PC-3 (cell line): ENCODE results near the gene GTF2B.

ENCODE experiments used
- EZH2 ChIP-seq: fragments of 300-600 bp; sonication (generic); IDR thresholded peaks from one replicate; pipeline ENCODE4 v1.6.1; 2017; ENCODE audit warnings: antibody characterized with exemption, mild to moderate bottlenecking, low read length; ENCODE audit not compliant: unreplicated experiment
- EZH2phosphoT487 ChIP-seq: fragments of 300-600 bp; sonication (generic); IDR thresholded peaks from 2 replicates; pipeline ENCODE4 v1.6.1; 2018; ENCODE audit warnings: mild to moderate bottlenecking, antibody characterized with exemption, low read length, borderline replicate concordance
- TF ChIP-seq, protein P1 (sequence below): fragments of 300-600 bp; sonication (generic); conservative IDR thresholded peaks from 2 replicates; pipeline ENCODE4 v1.5.1; 2017; ENCODE audit warnings: antibody characterized with exemption, low read depth, mild to moderate bottlenecking, low read length

DNA sequence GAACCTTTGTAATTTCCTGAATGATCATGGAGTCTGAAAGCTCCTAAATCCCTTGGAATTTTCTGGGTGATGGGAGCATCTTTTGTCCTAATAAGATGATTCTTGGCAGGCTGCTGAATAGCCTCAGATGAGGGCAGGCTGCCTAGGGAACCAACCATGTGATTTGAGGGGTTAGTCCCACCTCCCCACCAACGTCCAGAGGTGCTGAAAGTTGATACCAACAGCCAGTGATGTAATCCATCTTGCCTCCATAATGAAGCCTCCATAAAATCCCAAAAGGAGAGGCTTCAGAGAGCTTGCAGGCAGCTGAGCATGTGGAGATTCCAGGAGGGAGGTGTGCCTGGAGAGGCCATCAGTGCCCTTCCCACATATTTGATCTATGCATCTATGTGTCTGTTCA is 43.7 kb downstream of the GTF2B start:
- no peak for TF ChIP-seq EZH2
- TF ChIP-seq, protein P1, sequence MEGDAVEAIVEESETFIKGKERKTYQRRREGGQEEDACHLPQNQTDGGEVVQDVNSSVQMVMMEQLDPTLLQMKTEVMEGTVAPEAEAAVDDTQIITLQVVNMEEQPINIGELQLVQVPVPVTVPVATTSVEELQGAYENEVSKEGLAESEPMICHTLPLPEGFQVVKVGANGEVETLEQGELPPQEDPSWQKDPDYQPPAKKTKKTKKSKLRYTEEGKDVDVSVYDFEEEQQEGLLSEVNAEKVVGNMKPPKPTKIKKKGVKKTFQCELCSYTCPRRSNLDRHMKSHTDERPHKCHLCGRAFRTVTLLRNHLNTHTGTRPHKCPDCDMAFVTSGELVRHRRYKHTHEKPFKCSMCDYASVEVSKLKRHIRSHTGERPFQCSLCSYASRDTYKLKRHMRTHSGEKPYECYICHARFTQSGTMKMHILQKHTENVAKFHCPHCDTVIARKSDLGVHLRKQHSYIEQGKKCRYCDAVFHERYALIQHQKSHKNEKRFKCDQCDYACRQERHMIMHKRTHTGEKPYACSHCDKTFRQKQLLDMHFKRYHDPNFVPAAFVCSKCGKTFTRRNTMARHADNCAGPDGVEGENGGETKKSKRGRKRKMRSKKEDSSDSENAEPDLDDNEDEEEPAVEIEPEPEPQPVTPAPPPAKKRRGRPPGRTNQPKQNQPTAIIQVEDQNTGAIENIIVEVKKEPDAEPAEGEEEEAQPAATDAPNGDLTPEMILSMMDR: no peak
- TF ChIP-seq EZH2phosphoT487: no peak
